Astrocyte of the cerebellum (primary cell): Measurements from ENCODE around the gene REV3L.
A peak's percentile ranks its signal among the peaks of the same experiment; 100 is the strongest.

ENCODE experiments used
- DNase-seq: peaks from one replicate; pipeline ENCODE4 v3.0.0-alpha.2; 2011; ENCODE audit warnings: low read depth
- H3K4me3 ChIP-seq: 2 replicates; pipeline ENCODE4 v1.5.1; 2011; ENCODE audit warnings: mild to moderate bottlenecking, low read depth, low read length, moderate library complexity
- CTCF ChIP-seq: IDR thresholded peaks from 2 replicates; pipeline ENCODE4 v1.5.1; 2012; ENCODE audit warnings: low read length, low read depth, moderate library complexity, mild to moderate bottlenecking; ENCODE audit errors: missing control alignments
- in situ Hi-C: cut with HindIII; loops from 2 replicates; pipeline ENCODE4 v1.10.0; 2017; ENCODE audit warnings: low sequenced_read_pairs

The REV3L gene

GRCh38 chr6:111430605-111431376, 52.2 kb downstream of the REV3L start:
- H3K4me3 ChIP-seq = no peak overlapping the region
- TF ChIP-seq CTCF = no peak
- in situ Hi-C loops = no loop called here
- no peak for DNase-seq

GRCh38 chr6:111429571-111429970, 53.4 kb downstream of the REV3L start:
- TF ChIP-seq CTCF = no peak
- DNase-seq = no peak
- H3K4me3 ChIP-seq = no peak overlapping the region
- in situ Hi-C loops = no loop called here

GRCh38 chr6:111428811-111429210, 54.2 kb downstream of the REV3L start:
- DNase-seq = no peak
- in situ Hi-C loops = no loop called here
- no peak overlapping the region for H3K4me3 ChIP-seq
- no peak for TF ChIP-seq CTCF

GRCh38 chr6:111427341-111428116, 55.5 kb downstream of the REV3L start:
- no peak for TF ChIP-seq CTCF
- in situ Hi-C loops = no loop called here
- peak overlapping the region; percentile 15 for H3K4me3 ChIP-seq
- DNase-seq = peak; percentile 60

GRCh38 chr6:111423960-111424846, 58.8 kb downstream of the REV3L start:
- in situ Hi-C loops = no loop called here
- DNase-seq = peak; percentile 15
- no peak for TF ChIP-seq CTCF
- no peak overlapping the region for H3K4me3 ChIP-seq

GRCh38 chr6:111423055-111423633, 59.9 kb downstream of the REV3L start:
- DNase-seq = no peak
- in situ Hi-C loops = no loop called here

More at GRCh38 chr6:111423055-111423633, 59.9 kb downstream of the REV3L start:
- no peak overlapping the region for H3K4me3 ChIP-seq
- TF ChIP-seq CTCF = no peak
